Lung (tissue), 4 donors: ENCODE measurements around the gene GPR6. TPM values are rescaled to one million over a fixed set of nuclear protein-coding genes. Genes with fewer than 3 reads are reported as not detected.

Experiments used
- polyA plus RNA-seq, 2 donors: library from polyadenylated mRNA; stranded (reverse); fragments of 200-250 nt; gene quantifications; one replicate each; pipeline ENCODE4 v1.2.1, GENCODE V29; 2013
- total RNA-seq, 2 donors: library from RNA; depleted of rRNA in 1 of 2; stranded (reverse); fragments of >200 nt in 1 of 2; gene quantifications; one replicate each; pipeline ENCODE4 v1.2.1, GENCODE V29; 2014 to 2021
- donor health status: Bipolar disorder and iron deficiency.
- donor health status: healthy.
- donor health status: DM: yes; HTN: yes; CAD: no.

Gene GPR6
- total and polyA plus RNA-seq, 4 donors: not detected

Other genes with a start within 250 kb of the GPR6 start
- gene WASF1, start 201.4 kb downstream of the GPR6 start, total RNA-seq: 1 to 10 TPM; 2.9 to 4.6 TPM
- 1 to 10 TPM; 1.9 to 3.8 TPM for gene WASF1, start 201.4 kb downstream of the GPR6 start, polyA plus RNA-seq
- 10 to 100 TPM; 18.2 to 25.3 TPM for gene CDC40, start 202.1 kb downstream of the GPR6 start, total RNA-seq
- gene CDC40, start 202.1 kb downstream of the GPR6 start, polyA plus RNA-seq: 10 to 100 TPM in 1 of 2 donors, 1 to 10 TPM in 1; 5.5 to 12.9 TPM